ENCODE results near the gene MCFD2. TPM values are rescaled to one million over a fixed set of nuclear protein-coding genes. Genes with fewer than 3 reads are reported as not detected.
A peak's percentile ranks its signal among the peaks of the same experiment; 100 is the strongest.

The MCFD2 gene
- polyA plus RNA-seq, 1 of the 3 experiments (the other 2 are of a cell fraction), result 88.2 TPM

- CTCF ChIA-PET, result interaction anchor here (0.7 to 1.8 kb wide), 5 partner anchors 8 to 209 kb away, joined by 3 to 7 read pairs (median 5); no protein-coding TSS in a partner anchor
- no peak overlapping the region for H3K4me3 ChIP-seq (ENCODE audit: low read depth in 2 of 2, low read length in 1 of 2)
Measured at GRCh38 chr2:46858702-46859090, 56.9 kb downstream of the MCFD2 start.

GRCh38 chr2:46857871-46858701 is 57.5 kb downstream of the MCFD2 start:
- H3K9me3 ChIP-seq, result no peaks in the 10 kb centered on the region
- WGBS (ENCODE audit: low lambda C conversion rate), result 66% methylated on average over 13 of the region's 13 CpGs
- ChIA-PET CTCF (interaction anchor here (0.7 to 1.8 kb wide), 4 partner anchors 8 to 208 kb away, joined by 3 to 7 read pairs (median 5); no protein-coding TSS in a partner anchor), POLR2A (no interaction called here)
- DNase-seq, result no peak
- peak overlapping the region; percentile 29 to 99; a peak in 3 of 4 replicates for H3K27ac ChIP-seq (ENCODE audit: low read depth in 2 of 2, low read length in 1 of 2)
- H3K4me2 ChIP-seq, result 0 out of 2 replicates have a peak overlapping the region, but pooled peaks have one; percentile 5
- no peaks in the 10 kb centered on the region for H4K20me1 ChIP-seq (ENCODE audit: insufficient read depth)
- H2AFZ ChIP-seq (ENCODE audit: low read depth), result no peak overlapping the region
- no peaks in the 10 kb centered on the region for H3K9me2 ChIP-seq
- H3F3A ChIP-seq (replicated peaks; ENCODE audit: insufficient read depth), result peaks cover 54% of the 10 kb centered on the region
- peaks cover 17 to 48% of the 10 kb centered on the region in 2 experiments; a peak in 3 of 4 replicates for H3K4me1 ChIP-seq (ENCODE audit: control insufficient read depth in 1 of 2, insufficient read depth in 2 of 2, low read depth in 1 of 2, low read length in 1 of 2)
- no peak for TF ChIP-seq CHD2 (IDR thresholded peaks at IDR 0.05; ENCODE audit: low read length, partially characterized antibody)
- TF ChIP-seq JUND (IDR thresholded peaks at IDR 0.05), result peak; percentile 69
- TF ChIP-seq ZBTB33 (IDR thresholded peaks at IDR 0.05; ENCODE audit: borderline replicate concordance, low read depth), result no peak
- peak; percentile 81; the same call in 1 of the 2 replicates for TF ChIP-seq TEAD4 (IDR thresholded peaks at IDR 0.05; ENCODE audit: borderline replicate concordance, insufficient read depth)
- 0 out of 2 replicates have a peak, but pooled peaks have one; percentile 15 for TF ChIP-seq MAX (IDR thresholded peaks at IDR 0.05; ENCODE audit: low read depth)
- peak in 1 of 2 experiments; percentile 88; a peak in 1 of 4 replicates for TF ChIP-seq EP300 (IDR thresholded peaks at IDR 0.05; ENCODE audit: borderline replicate concordance in 1 of 2, low read depth in 1 of 2, low read length in 1 of 2)
- TF ChIP-seq NFIC (IDR thresholded peaks at IDR 0.05; ENCODE audit: borderline replicate concordance), result peak; percentile 82
- TF ChIP-seq, protein P1, sequence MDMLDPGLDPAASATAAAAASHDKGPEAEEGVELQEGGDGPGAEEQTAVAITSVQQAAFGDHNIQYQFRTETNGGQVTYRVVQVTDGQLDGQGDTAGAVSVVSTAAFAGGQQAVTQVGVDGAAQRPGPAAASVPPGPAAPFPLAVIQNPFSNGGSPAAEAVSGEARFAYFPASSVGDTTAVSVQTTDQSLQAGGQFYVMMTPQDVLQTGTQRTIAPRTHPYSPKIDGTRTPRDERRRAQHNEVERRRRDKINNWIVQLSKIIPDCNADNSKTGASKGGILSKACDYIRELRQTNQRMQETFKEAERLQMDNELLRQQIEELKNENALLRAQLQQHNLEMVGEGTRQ (IDR thresholded peaks at IDR 0.05; ENCODE audit: borderline replicate concordance, low read depth, low read length), result no peak
- TF ChIP-seq FOSL2 (IDR thresholded peaks at IDR 0.05; ENCODE audit: borderline replicate concordance, low read depth), result peak; percentile 63; the same call in 1 of the 2 replicates
- TF ChIP-seq POLR2AphosphoS5 (IDR thresholded peaks at IDR 0.05; ENCODE audit: low read depth, low read length), result peak; percentile 23; the same call in 1 of the 2 replicates
- peak; percentile 87 for TF ChIP-seq TCF12 (IDR thresholded peaks at IDR 0.05)
- peak; percentile 82; the same call in 1 of the 2 replicates for TF ChIP-seq RXRA (IDR thresholded peaks at IDR 0.05; ENCODE audit: borderline replicate concordance, low read depth)
- TF ChIP-seq, protein P2, sequence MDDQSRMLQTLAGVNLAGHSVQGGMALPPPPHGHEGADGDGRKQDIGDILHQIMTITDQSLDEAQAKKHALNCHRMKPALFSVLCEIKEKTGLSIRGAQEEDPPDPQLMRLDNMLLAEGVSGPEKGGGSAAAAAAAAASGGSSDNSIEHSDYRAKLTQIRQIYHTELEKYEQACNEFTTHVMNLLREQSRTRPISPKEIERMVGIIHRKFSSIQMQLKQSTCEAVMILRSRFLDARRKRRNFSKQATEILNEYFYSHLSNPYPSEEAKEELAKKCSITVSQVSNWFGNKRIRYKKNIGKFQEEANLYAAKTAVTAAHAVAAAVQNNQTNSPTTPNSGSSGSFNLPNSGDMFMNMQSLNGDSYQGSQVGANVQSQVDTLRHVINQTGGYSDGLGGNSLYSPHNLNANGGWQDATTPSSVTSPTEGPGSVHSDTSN (IDR thresholded peaks at IDR 0.05), result peak; percentile 72
- no peak for TF ChIP-seq FOXM1 (IDR thresholded peaks at IDR 0.05; ENCODE audit: low read depth)
- no peaks in the 10 kb centered on the region for H3K36me3 ChIP-seq (replicated peaks in 1 of 2; ENCODE audit: control insufficient read depth in 1 of 2, insufficient read depth in 2 of 2, low read length in 1 of 2)
- H3K27me3 ChIP-seq (ENCODE audit: insufficient read depth), result no peaks in the 10 kb centered on the region
- peaks cover under 1% of the 10 kb centered on the region for H3K79me2 ChIP-seq (ENCODE audit: insufficient read depth)
- peak overlapping the region; percentile 44 for H3K9ac ChIP-seq
- no peak overlapping the region for H3K4me3 ChIP-seq (ENCODE audit: low read depth in 2 of 2, low read length in 1 of 2)

More at GRCh38 chr2:46858702-46859090, 56.9 kb downstream of the MCFD2 start:
- POLR2A ChIA-PET, result no interaction called here
- Histone ChIP-seq H3K4me2 (0 out of 2 replicates have a peak overlapping the region, but pooled peaks have one; percentile 5), H3K79me2 (ENCODE audit: insufficient read depth) (no peaks in the 10 kb centered on the region; the same call in none of the 2 replicates), H3K9me2 (no peaks in the 10 kb centered on the region), H3K4me1 (ENCODE audit: control insufficient read depth in 1 of 2, insufficient read depth in 2 of 2, low read depth in 1 of 2, low read length in 1 of 2) (peaks cover 17 to 47% of the 10 kb centered on the region in 2 experiments; a peak in 3 of 4 replicates), H2AFZ (ENCODE audit: low read depth) (no peak overlapping the region), H3K9ac (peak overlapping the region; percentile 44), H3K36me3 (replicated peaks in 1 of 2; ENCODE audit: control insufficient read depth in 1 of 2, insufficient read depth in 2 of 2, low read length in 1 of 2) (no peaks in the 10 kb centered on the region), H3K27me3 (ENCODE audit: insufficient read depth) (no peaks in the 10 kb centered on the region), H3K9me3 (no peaks in the 10 kb centered on the region), H3F3A (replicated peaks; ENCODE audit: insufficient read depth) (peaks cover 48% of the 10 kb centered on the region), H3K27ac (ENCODE audit: low read depth in 2 of 2, low read length in 1 of 2) (peak overlapping the region in 1 of 2 experiments; percentile 99; a peak in 3 of 4 replicates), H4K20me1 (ENCODE audit: insufficient read depth) (no peaks in the 10 kb centered on the region)
- WGBS (ENCODE audit: low lambda C conversion rate), result 83% methylated on average over 4 of the region's 4 CpGs
- no peak for TF ChIP-seq USF1 (IDR thresholded peaks at IDR 0.05; ENCODE audit: borderline replicate concordance, low read depth)
- peak; percentile 10; the same call in 1 of the 2 replicates for TF ChIP-seq FOSL2 (IDR thresholded peaks at IDR 0.05; ENCODE audit: borderline replicate concordance, low read depth)
- DNase-seq, result no peak

All from SK-N-SH (cell line).